Mesendoderm (in vitro differentiated cells): Measurements from ENCODE around the gene FAM114A2.

Experiments
- DNase-seq: peaks from one replicate; pipeline ENCODE4 v3.0.0; 2013
- H2AK5ac ChIP-seq: 2 replicates; pipeline ENCODE4 v1.6.1; 2013; ENCODE audit warnings: low read length, inconsistent platforms
- H2BK120ac ChIP-seq: 2 replicates; pipeline ENCODE4 v1.6.1; 2013; ENCODE audit warnings: low read depth, mild to moderate bottlenecking, low read length, moderate library complexity, mixed read lengths
- H2BK15ac ChIP-seq: replicated peaks from 2 replicates; pipeline ENCODE4 v1.6.1; 2013; ENCODE audit warnings: low read depth, mild to moderate bottlenecking, moderate library complexity
- H2BK5ac ChIP-seq: 2 replicates; pipeline ENCODE4 v1.6.1; 2013; ENCODE audit warnings: low read length, inconsistent platforms
- H3K18ac ChIP-seq: 2 replicates; pipeline ENCODE4 v1.6.1; 2013; ENCODE audit warnings: mild to moderate bottlenecking, low read length, mixed read lengths
- H3K23ac ChIP-seq: one replicate; pipeline ENCODE4 v1.6.1; 2013; ENCODE audit warnings: low read length
- H3K27ac ChIP-seq: 2 replicates; pipeline ENCODE4 v1.5.1; 2013; ENCODE audit warnings: low read depth, mild to moderate bottlenecking, inconsistent platforms, low read length, moderate library complexity
- H3K27me3 ChIP-seq: 2 replicates; pipeline ENCODE4 v1.6.1; 2013; ENCODE audit warnings: low read length, control low read depth, mild to moderate bottlenecking, inconsistent platforms; ENCODE audit not compliant: insufficient read depth, poor library complexity
- H3K36me3 ChIP-seq: 2 replicates; pipeline ENCODE4 v1.6.1; 2013; ENCODE audit warnings: low read length, inconsistent platforms; ENCODE audit not compliant: control insufficient read depth, insufficient read depth
- H3K4ac ChIP-seq: one replicate; pipeline ENCODE4 v1.6.1; 2013; ENCODE audit warnings: low read depth, mild to moderate bottlenecking, low read length, moderate library complexity
- H3K4me1 ChIP-seq: 2 replicates; pipeline ENCODE4 v1.6.1; 2013; ENCODE audit warnings: low read depth, low read length, inconsistent platforms; ENCODE audit not compliant: control insufficient read depth
- H3K4me2 ChIP-seq: 2 replicates; pipeline ENCODE4 v1.6.1; 2013; ENCODE audit warnings: low read length
- H3K4me3 ChIP-seq: 2 replicates; pipeline ENCODE4 v1.5.1; 2013; ENCODE audit warnings: mild to moderate bottlenecking, low read length
- H3K56ac ChIP-seq: one replicate; pipeline ENCODE4 v1.6.1; 2013; ENCODE audit warnings: low read length
- H3K79me1 ChIP-seq: 2 replicates; pipeline ENCODE4 v1.6.1; 2013; ENCODE audit warnings: low read length, inconsistent platforms
- H3K79me2 ChIP-seq: 2 replicates; pipeline ENCODE4 v1.6.1; 2013; ENCODE audit warnings: mild to moderate bottlenecking, low read length; ENCODE audit not compliant: control insufficient read depth, insufficient read depth
- H3K9ac ChIP-seq: 2 replicates; pipeline ENCODE4 v1.6.1; 2013; ENCODE audit warnings: low read length, inconsistent platforms
- H4K5ac ChIP-seq: one replicate; pipeline ENCODE4 v1.6.1; 2013; ENCODE audit warnings: low read length
- H4K8ac ChIP-seq: one replicate; pipeline ENCODE4 v1.6.1; 2013; ENCODE audit warnings: low read depth, mild to moderate bottlenecking, control low read depth, low read length, moderate library complexity
- WGBS: extraction: QIAGEN DNeasy Blood & Tissue Kit; methylation state at CpG from one replicate; pipeline ENCODE4 v1.1.7; 2013; ENCODE audit warnings: low lambda C conversion rate, missing lambda C conversion rate; ENCODE audit not compliant: insufficient coverage; ENCODE audit errors: extremely low coverage; 5-methylcytosine and 5-hydroxymethylcytosine counted together

The FAM114A2 gene

DNA sequence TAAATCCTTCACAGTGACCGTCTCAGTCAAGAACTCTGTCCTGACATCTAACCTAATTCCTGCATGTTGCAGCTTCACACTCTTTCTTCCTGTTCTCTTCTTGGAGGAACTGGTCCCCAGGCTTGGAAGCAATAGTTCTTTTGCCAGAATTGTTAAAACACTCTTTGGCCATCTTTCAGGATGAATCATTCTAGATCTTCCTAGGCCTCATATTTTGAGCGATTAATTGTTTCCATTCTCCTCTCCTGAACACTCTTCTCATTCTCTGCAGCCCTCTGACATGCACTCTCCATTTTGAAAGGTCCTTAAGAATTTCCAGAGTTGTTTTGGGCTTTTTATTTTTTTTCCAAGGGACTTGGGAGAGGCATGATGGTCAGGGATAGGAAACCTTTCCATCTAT lies 85.8 kb downstream of the FAM114A2 start:
- no CpG with 5 or more reads among the region's 2 CpGs for WGBS
- Histone ChIP-seq H3K56ac (no peak overlapping the region), H2BK120ac (no peak overlapping the region), H3K4me1 (no peaks in the 10 kb centered on the region), H3K18ac (no peak overlapping the region), H4K5ac (no peak overlapping the region), H3K27ac (no peak overlapping the region), H2BK15ac (no peak overlapping the region), H3K27me3 (no peaks in the 10 kb centered on the region), H3K4ac (no peak overlapping the region), H2AK5ac (no peak overlapping the region), H2BK5ac (no peak overlapping the region), H3K36me3 (no peaks in the 10 kb centered on the region), H3K4me3 (no peak overlapping the region), H4K8ac (no peak overlapping the region), H3K23ac (no peak overlapping the region), H3K79me1 (no peaks in the 10 kb centered on the region), H3K9ac (no peak overlapping the region), H3K79me2 (no peaks in the 10 kb centered on the region), H3K4me2 (no peak overlapping the region)
- DNase-seq = no peak

DNA sequence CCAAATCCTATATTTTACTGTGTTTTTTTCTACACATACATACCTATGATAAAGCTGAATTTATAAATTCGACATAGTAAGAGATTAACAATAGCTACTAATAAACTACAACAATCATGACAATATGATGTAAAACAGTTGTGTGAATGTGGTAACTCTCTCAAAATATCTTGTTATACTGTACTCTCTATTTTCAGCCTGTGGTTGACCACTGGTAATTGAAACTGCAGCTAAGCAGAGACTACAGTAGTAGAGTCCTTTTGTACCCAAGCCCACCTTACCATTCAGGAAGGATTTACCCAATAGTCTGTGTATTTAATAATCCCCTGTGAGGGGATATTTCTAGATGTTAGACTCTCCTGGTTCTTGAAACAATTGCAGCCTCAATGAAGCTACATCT lies 86.7 kb downstream of the FAM114A2 start:
- H3K56ac ChIP-seq = no peak overlapping the region
- no peak overlapping the region for H3K4ac ChIP-seq
- no peak overlapping the region for H4K5ac ChIP-seq
- no peak overlapping the region for H2AK5ac ChIP-seq
- no peaks in the 10 kb centered on the region for H3K27me3 ChIP-seq
- H3K18ac ChIP-seq = no peak overlapping the region
- no peak for DNase-seq
- no peak overlapping the region for H3K4me2 ChIP-seq
- H2BK120ac ChIP-seq = no peak overlapping the region
- no peaks in the 10 kb centered on the region for H3K79me2 ChIP-seq
- H3K4me1 ChIP-seq = no peaks in the 10 kb centered on the region
- H3K79me1 ChIP-seq = no peaks in the 10 kb centered on the region
- WGBS = no CpG with 5 or more reads among the region's 1 CpG
- no peak overlapping the region for H3K4me3 ChIP-seq
- no peaks in the 10 kb centered on the region for H3K36me3 ChIP-seq
- H2BK5ac ChIP-seq = no peak overlapping the region
- no peak overlapping the region for H3K9ac ChIP-seq
- H4K8ac ChIP-seq = no peak overlapping the region
- no peak overlapping the region for H3K23ac ChIP-seq
- H3K27ac ChIP-seq = no peak overlapping the region
- H2BK15ac ChIP-seq = no peak overlapping the region

DNA sequence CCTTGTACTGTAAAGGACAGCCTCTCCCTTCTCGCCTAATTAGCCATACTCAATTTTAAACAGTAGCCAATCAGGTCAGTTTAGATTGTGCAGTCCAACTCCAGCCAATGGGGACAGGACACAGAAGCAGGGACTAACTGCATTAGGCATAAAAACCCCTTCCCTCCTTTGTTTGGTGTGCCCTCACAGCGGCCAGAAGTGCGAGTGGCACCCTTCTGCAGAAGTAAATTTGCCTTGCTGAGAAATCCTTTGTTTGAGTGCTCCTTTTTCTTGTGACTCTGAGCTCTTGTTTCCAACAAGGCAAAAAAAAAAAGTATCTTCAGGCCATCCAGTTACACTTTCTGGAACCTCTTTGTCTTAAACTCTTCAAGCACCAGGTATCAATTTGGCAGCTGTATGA lies 97.4 kb downstream of the FAM114A2 start:
- Histone ChIP-seq H3K4me2 (no peak overlapping the region), H3K4me3 (no peak overlapping the region), H3K9ac (no peak overlapping the region), H4K8ac (no peak overlapping the region), H3K56ac (no peak overlapping the region), H2BK15ac (no peak overlapping the region), H4K5ac (no peak overlapping the region), H3K27me3 (no peaks in the 10 kb centered on the region), H2AK5ac (no peak overlapping the region), H3K4me1 (no peaks in the 10 kb centered on the region), H3K27ac (no peak overlapping the region), H3K23ac (no peak overlapping the region), H2BK120ac (no peak overlapping the region), H3K36me3 (no peaks in the 10 kb centered on the region), H3K4ac (no peak overlapping the region), H3K79me2 (no peaks in the 10 kb centered on the region), H3K79me1 (no peaks in the 10 kb centered on the region), H2BK5ac (no peak overlapping the region), H3K18ac (no peak overlapping the region)
- no peak for DNase-seq
- WGBS = no CpG with 5 or more reads among the region's 3 CpGs
